HEK293 (cell line): Measurements from ENCODE around the gene TDRD10.

ENCODE experiments used
- CTCF ChIA-PET: fragments of 350-600 bp; formaldehyde crosslinking; extraction: SDS; loops from one replicate; lab custom pipeline; 2021; ENCODE audit warnings: antibody characterized with exemption; lab: Yijun Ruan, JAX
- POLR2A ChIA-PET: fragments of 300-600 bp; formaldehyde crosslinking; extraction: SDS; loops from one replicate; lab custom pipeline; 2020; ENCODE audit warnings: antibody characterized with exemption, inconsistent platforms; lab: Yijun Ruan, JAX
- H3K27ac ChIP-seq: fragments of 200-500 bp; sonication (Bioruptor generic); 2 replicates; pipeline ENCODE4 v1.5.1; 2014; ENCODE audit warnings: low read depth, low read length, control low read depth, inconsistent platforms; ENCODE audit errors: extremely low read depth
- H3K36me3 ChIP-seq, 2 experiments: fragments of 200-500 bp in 1 of 2; sonication (Bioruptor generic) in 1 of 2; 1 replicate in 1 of 2; 2 replicates in 1 of 2; pipeline ENCODE4 v1.5.1; 2014 to 2017; ENCODE audit warnings: inconsistent platforms in 2 of 2, low read length in 2 of 2; ENCODE audit not compliant: control insufficient read depth in 2 of 2, insufficient read depth in 1 of 2
- H3K4me1 ChIP-seq: fragments of 200-500 bp; sonication (Bioruptor generic); 2 replicates; pipeline ENCODE4 v1.5.1; 2014; ENCODE audit warnings: mild to moderate bottlenecking, low read length, inconsistent platforms; ENCODE audit not compliant: control insufficient read depth, insufficient read depth
- H3K4me3 ChIP-seq: 2 replicates; pipeline ENCODE4 v1.5.1; 2011; ENCODE audit warnings: low read depth, mild to moderate bottlenecking, control low read depth, low read length, moderate library complexity
- H3K9me3 ChIP-seq: fragments of 200-500 bp; sonication (Bioruptor generic); 2 replicates; pipeline ENCODE4 v1.5.1; 2014; ENCODE audit warnings: low read depth, low read length, inconsistent platforms; ENCODE audit not compliant: control insufficient read depth, insufficient read depth
- KLF16 ChIP-seq: fragments of 450-650 bp; formaldehyde crosslinking; IDR thresholded peaks from 2 replicates; pipeline ENCODE4 v1.5.1; 2017; ENCODE audit warnings: missing biosample characterization, missing genetic modification characterization
- OVOL3 ChIP-seq: fragments of 450-650 bp; formaldehyde crosslinking; IDR thresholded peaks from 2 replicates; pipeline ENCODE4 v1.5.1; 2016; ENCODE audit warnings: missing biosample characterization, missing genetic modification characterization
- RBAK ChIP-seq: fragments of 450-650 bp; formaldehyde crosslinking; IDR thresholded peaks from 2 replicates; pipeline ENCODE4 v1.5.1; 2016; ENCODE audit warnings: missing biosample characterization, missing genetic modification characterization
- SP3 ChIP-seq: fragments of 450-650 bp; formaldehyde crosslinking; IDR thresholded peaks from 2 replicates; pipeline ENCODE4 v1.5.1; 2016; ENCODE audit warnings: missing biosample characterization, missing genetic modification characterization
- YY2 ChIP-seq: fragments of 450-650 bp; formaldehyde crosslinking; IDR thresholded peaks from 2 replicates; pipeline ENCODE4 v1.5.1; 2016; ENCODE audit warnings: missing biosample characterization, missing genetic modification characterization
- ZBTB11 ChIP-seq: fragments of 450-650 bp; formaldehyde crosslinking; conservative IDR thresholded peaks from 2 replicates; pipeline ENCODE4 v1.5.1; 2016; ENCODE audit warnings: low read depth, missing biosample characterization, missing genetic modification characterization
- ZNF157 ChIP-seq: fragments of 450-650 bp; formaldehyde crosslinking; IDR thresholded peaks from 2 replicates; pipeline ENCODE4 v1.5.1; 2016; ENCODE audit warnings: missing biosample characterization, missing genetic modification characterization
- ZNF2 ChIP-seq: fragments of 450-650 bp; formaldehyde crosslinking; IDR thresholded peaks from 2 replicates; pipeline ENCODE4 v1.5.1; 2016; ENCODE audit warnings: missing biosample characterization, missing genetic modification characterization
- ZNF202 ChIP-seq: fragments of 450-650 bp; formaldehyde crosslinking; IDR thresholded peaks from 2 replicates; pipeline ENCODE4 v1.5.1; 2016; ENCODE audit warnings: missing biosample characterization, missing genetic modification characterization, borderline replicate concordance
- ZNF248 ChIP-seq: fragments of 450-650 bp; formaldehyde crosslinking; IDR thresholded peaks from 2 replicates; pipeline ENCODE4 v1.5.1; 2017; ENCODE audit warnings: missing biosample characterization, missing genetic modification characterization
- ZNF311 ChIP-seq: fragments of 450-650 bp; formaldehyde crosslinking; IDR thresholded peaks from 2 replicates; pipeline ENCODE4 v1.5.1; 2017; ENCODE audit warnings: missing biosample characterization, missing genetic modification characterization, borderline replicate concordance
- ZNF366 ChIP-seq: fragments of 450-650 bp; formaldehyde crosslinking; conservative IDR thresholded peaks from 2 replicates; pipeline ENCODE4 v1.5.1; 2016; ENCODE audit warnings: missing biosample characterization, missing genetic modification characterization
- ZNF529 ChIP-seq: fragments of 450-650 bp; formaldehyde crosslinking; IDR thresholded peaks from 2 replicates; pipeline ENCODE4 v1.5.1; 2017; ENCODE audit warnings: missing genetic modification characterization, missing biosample characterization; ENCODE audit not compliant: insufficient replicate concordance
- ZNF548 ChIP-seq: fragments of 450-650 bp; formaldehyde crosslinking; IDR thresholded peaks from 2 replicates; pipeline ENCODE4 v1.5.1; 2016; ENCODE audit warnings: missing biosample characterization, missing genetic modification characterization
- ZNF558 ChIP-seq: fragments of 450-650 bp; formaldehyde crosslinking; IDR thresholded peaks from 2 replicates; pipeline ENCODE4 v1.5.1; 2016; ENCODE audit warnings: missing biosample characterization, missing genetic modification characterization
- ZNF692 ChIP-seq: fragments of 450-650 bp; formaldehyde crosslinking; IDR thresholded peaks from 2 replicates; pipeline ENCODE4 v1.5.1; 2016; ENCODE audit warnings: missing biosample characterization, missing genetic modification characterization
- ZSCAN18 ChIP-seq: fragments of 450-650 bp; formaldehyde crosslinking; IDR thresholded peaks from 2 replicates; pipeline ENCODE4 v1.5.1; 2016; ENCODE audit warnings: missing biosample characterization, missing genetic modification characterization
- TF ChIP-seq, protein P1 (sequence below): fragments of 450-650 bp; formaldehyde crosslinking; conservative IDR thresholded peaks from 2 replicates; pipeline ENCODE4 v1.5.1; 2016; ENCODE audit warnings: low read depth, missing biosample characterization, missing genetic modification characterization
- TF ChIP-seq, protein P2 (sequence below): fragments of 450-650 bp; formaldehyde crosslinking; IDR thresholded peaks from 2 replicates; pipeline ENCODE4 v1.5.1; 2017; ENCODE audit warnings: missing biosample characterization, missing genetic modification characterization
- TF ChIP-seq, protein P3 (sequence below): fragments of 450-650 bp; formaldehyde crosslinking; IDR thresholded peaks from 2 replicates; pipeline ENCODE4 v1.5.1; 2016; ENCODE audit warnings: missing biosample characterization, missing genetic modification characterization

The TDRD10 gene

DNA sequence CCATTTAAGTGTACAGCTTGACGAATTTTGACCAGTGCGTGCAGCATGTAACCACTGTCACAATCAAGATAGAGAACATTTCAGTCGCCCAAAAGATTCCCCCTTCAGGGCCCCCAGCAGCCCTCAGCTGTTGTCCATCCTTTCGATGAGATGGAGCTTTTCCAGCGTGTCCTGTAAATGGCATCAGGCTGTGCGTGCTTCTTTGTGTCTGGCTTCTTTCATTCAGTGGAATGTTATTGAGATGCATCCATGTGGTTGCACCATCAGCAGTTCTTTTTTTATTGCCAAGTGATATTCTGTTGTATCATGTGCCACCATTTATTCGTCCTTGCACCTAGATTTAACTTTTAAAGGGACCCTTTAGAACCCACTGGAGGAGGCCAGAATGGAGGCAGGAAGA lies 34.6 kb downstream of the TDRD10 start:
- Histone ChIP-seq H3K4me3 (no peak overlapping the region), H3K27ac (no peak overlapping the region), H3K9me3 (no peaks in the 10 kb centered on the region), H3K4me1 (no peaks in the 10 kb centered on the region), H3K36me3 (no peaks in the 10 kb centered on the region)
- TF ChIP-seq KLF16 (no peak), ZNF558 (no peak), YY2 (tag by site-specific recombination) (no peak), SP3 (no peak), ZNF311 (tag by site-specific recombination) (no peak), ZNF202 (tag by site-specific recombination) (no peak), ZNF692 (tag by site-specific recombination) (no peak), OVOL3 (tag by site-specific recombination) (no peak), ZNF157 (tag by site-specific recombination) (no peak), ZNF248 (no peak), ZNF2 (tag by site-specific recombination) (no peak), ZNF366 (no peak)
- TF ChIP-seq, protein P1, sequence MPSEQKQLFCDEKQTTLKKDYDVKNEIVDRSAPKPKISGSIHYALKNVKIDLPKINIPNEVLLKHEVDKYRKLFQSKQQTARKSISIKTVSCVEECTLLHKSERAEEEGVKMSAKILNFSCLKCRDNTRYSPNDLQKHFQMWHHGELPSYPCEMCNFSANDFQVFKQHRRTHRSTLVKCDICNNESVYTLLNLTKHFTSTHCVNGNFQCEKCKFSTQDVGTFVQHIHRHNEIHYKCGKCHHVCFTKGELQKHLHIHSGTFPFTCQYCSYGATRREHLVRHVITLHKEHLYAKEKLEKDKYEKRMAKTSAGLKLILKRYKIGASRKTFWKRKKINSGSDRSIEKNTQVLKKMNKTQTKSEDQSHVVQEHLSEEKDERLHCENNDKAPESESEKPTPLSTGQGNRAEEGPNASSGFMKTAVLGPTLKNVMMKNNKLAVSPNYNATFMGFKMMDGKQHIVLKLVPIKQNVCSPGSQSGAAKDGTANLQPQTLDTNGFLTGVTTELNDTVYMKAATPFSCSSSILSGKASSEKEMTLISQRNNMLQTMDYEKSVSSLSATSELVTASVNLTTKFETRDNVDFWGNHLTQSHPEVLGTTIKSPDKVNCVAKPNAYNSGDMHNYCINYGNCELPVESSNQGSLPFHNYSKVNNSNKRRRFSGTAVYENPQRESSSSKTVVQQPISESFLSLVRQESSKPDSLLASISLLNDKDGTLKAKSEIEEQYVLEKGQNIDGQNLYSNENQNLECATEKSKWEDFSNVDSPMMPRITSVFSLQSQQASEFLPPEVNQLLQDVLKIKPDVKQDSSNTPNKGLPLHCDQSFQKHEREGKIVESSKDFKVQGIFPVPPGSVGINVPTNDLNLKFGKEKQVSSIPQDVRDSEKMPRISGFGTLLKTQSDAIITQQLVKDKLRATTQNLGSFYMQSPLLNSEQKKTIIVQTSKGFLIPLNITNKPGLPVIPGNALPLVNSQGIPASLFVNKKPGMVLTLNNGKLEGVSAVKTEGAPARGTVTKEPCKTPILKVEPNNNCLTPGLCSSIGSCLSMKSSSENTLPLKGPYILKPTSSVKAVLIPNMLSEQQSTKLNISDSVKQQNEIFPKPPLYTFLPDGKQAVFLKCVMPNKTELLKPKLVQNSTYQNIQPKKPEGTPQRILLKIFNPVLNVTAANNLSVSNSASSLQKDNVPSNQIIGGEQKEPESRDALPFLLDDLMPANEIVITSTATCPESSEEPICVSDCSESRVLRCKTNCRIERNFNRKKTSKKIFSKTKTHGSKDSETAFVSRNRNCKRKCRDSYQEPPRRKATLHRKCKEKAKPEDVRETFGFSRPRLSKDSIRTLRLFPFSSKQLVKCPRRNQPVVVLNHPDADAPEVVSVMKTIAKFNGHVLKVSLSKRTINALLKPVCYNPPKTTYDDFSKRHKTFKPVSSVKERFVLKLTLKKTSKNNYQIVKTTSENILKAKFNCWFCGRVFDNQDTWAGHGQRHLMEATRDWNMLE, result no peak
- TF ChIP-seq, protein P2, sequence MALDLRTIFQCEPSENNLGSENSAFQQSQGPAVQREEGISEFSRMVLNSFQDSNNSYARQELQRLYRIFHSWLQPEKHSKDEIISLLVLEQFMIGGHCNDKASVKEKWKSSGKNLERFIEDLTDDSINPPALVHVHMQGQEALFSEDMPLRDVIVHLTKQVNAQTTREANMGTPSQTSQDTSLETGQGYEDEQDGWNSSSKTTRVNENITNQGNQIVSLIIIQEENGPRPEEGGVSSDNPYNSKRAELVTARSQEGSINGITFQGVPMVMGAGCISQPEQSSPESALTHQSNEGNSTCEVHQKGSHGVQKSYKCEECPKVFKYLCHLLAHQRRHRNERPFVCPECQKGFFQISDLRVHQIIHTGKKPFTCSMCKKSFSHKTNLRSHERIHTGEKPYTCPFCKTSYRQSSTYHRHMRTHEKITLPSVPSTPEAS (tag by site-specific recombination), result no peak
- TF ChIP-seq, protein P3, sequence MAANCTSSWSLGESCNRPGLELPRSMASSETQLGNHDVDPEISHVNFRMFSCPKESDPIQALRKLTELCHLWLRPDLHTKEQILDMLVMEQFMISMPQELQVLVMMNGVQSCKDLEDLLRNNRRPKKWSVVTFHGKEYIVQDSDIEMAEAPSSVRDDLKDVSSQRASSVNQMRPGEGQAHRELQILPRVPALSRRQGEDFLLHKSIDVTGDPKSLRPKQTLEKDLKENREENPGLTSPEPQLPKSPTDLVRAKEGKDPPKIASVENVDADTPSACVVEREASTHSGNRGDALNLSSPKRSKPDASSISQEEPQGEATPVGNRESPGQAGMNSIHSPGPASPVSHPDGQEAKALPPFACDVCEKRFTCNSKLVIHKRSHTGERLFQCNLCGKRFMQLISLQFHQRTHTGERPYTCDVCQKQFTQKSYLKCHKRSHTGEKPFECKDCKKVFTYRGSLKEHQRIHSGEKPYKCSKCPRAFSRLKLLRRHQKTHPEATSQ (tag by site-specific recombination), result no peak
- POLR2A ChIA-PET, result interaction anchor here (0.5 to 1.0 kb wide), 2 partner anchors 10 to 22 kb away, joined by 5 read pairs; partner anchors contain the start of gene UBE2Q1
- CTCF ChIA-PET, result interaction anchor here (3.0 to 6.1 kb wide), 2 partner anchors 10 to 55 kb away, joined by 15 to 59 read pairs; no protein-coding TSS in a partner anchor

- ChIA-PET CTCF (interaction anchor here (0.6 to 1.4 kb wide), 4 partner anchors 59 to 252 kb away, joined by 3 to 6 read pairs (median 4); no protein-coding TSS in a partner anchor), POLR2A (no interaction called here)
- no peaks in the 10 kb centered on the region for H3K9me3 ChIP-seq
- H3K27ac ChIP-seq, result no peak overlapping the region
- H3K36me3 ChIP-seq, result no peaks in the 10 kb centered on the region
- H3K4me3 ChIP-seq, result no peak overlapping the region
- H3K4me1 ChIP-seq, result no peaks in the 10 kb centered on the region
- TF ChIP-seq ZNF548 (tag by site-specific recombination) (no peak), ZNF529 (tag by site-specific recombination) (no peak), ZSCAN18 (tag by site-specific recombination) (no peak), ZBTB11 (no peak), RBAK (tag by site-specific recombination) (no peak)
Measured at GRCh38 chr1:154539486-154540483, 37.8 kb downstream of the TDRD10 start.
